GM03348 (cell line): ENCODE measurements around the gene PERCC1.
A peak's percentile ranks its signal among the peaks of the same experiment; 100 is the strongest.

Experiments
- DNase-seq: peaks from one replicate; pipeline ENCODE4 v3.0.0; 2012; ENCODE audit warnings: low spot score

The PERCC1 gene

DNA sequence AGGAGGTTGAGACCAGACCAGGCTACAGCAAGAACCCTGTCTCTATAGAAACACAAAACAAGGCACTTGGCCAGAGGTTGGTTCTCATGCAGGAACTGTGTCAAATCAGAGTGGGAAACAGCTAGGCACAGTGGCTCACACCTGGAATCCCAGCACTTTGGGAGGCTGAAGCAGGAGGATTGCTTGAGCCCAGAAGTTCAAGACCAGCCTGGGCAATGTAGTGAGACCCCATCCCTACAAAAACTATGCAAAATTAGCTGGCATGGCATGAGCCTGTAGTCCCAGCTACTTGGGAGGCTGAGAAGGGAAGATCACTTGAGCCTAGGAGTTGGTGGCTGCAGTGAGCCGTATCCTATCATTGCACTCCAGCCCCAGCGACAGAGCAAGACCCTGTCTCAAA lies 18.0 kb upstream of the PERCC1 start:
- no peak for DNase-seq

DNA sequence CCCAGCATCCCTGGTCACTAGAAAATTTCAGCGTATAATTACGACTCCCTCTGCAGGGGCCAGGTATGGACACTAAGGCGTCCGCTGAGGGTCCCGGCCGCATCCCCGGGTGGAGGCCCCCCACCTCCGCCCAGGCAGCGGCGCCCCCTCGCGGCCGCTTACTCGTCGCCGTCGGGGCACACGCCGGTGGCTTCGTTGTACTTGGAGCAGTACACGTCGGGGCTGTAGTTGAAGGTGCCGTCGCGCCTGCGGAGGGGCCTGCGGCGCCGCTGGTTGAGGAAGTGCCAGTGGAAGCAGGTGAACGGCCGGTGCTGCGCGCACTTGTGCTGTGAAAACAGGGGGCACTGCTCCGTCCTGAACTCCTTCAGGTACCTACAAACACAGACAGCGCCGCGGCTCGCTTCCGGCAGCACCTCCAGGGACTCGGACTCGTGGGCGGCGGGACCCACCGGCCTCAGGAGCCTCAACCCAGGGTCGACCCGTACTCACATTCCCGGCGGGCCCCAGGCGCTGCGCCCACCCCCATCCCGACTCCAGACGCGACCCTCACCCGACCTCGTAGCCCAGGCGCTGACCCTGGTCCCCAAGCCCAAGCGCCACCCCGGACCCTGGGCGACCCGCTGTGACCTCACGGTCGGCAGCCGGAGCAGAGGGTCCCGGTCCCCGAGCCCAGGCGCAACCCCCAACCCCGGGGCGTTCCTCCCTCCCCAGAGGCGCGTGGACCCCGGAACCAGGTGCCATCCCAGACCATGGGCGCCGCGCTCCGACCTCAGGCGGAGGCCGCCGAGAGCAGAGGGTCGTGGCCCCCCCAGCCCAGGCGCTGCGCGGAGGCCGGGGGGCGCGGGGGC lies 17.0 kb upstream of the PERCC1 start:
- peak; percentile 81 for DNase-seq

DNA sequence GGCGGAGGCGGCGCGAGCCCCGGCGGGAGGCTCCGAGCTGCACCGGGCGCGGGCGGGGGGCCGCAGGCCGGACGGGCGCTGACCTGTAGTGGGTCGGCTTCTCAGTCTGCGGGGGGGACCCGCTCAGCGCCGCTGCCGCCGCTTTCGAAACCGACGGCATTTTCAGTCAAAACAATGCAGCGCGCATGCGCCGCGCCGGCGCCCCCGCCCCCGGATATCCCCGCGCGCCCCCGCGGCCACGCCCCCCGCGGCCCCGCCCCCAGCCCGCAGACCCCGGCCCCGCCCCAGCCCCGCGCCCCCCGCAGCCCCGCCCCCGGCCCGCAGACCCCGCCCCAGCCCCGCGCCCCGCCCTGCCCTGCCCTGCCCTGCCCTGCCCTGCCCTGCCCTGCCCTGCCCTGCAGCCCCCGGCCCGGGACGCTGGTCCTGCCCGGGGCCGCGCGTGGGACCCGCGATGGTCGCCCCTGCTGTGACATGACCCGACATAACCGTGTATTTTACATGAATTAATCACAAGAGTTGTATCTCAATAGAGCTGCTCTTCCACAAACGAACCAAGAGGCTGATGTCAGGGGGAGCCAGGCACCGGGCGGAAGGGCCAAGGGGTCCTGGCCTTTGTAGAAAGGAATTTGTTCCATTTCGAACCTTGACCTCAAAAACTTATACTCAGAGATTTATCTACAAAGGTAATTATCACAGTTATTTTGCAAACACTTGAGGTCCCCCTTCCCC lies 16.2 kb upstream of the PERCC1 start, which contains the start of gene UNKL:
Gene UNKL, minus strand, starts transcription at position 173 of the 729 bp plus-strand sequence. Its CDS starts 13 bp downstream, at position 160.
- DNase-seq = peak; percentile 98

DNA sequence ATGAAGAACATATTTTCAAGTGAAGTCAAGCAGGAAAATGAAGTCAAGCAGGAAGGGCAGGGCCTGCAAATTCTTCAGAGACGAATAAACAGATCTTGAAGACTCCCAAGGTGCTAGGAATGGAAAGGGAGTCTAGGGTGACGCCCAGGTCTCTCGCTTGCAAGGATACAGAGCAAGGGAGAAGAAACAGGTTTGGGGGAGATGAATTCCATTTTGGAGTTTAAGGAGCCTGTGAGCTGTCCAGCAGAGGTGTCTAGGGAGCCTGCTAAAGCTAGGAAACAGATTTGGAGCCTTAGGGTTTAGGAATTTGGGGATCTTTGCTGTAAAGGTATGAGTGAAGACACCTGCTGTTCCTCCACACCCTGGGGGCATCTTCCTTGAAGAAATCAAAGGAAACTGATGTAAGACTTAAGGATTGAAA lies 14.3 kb upstream of the PERCC1 start:
- DNase-seq = no peak

DNA sequence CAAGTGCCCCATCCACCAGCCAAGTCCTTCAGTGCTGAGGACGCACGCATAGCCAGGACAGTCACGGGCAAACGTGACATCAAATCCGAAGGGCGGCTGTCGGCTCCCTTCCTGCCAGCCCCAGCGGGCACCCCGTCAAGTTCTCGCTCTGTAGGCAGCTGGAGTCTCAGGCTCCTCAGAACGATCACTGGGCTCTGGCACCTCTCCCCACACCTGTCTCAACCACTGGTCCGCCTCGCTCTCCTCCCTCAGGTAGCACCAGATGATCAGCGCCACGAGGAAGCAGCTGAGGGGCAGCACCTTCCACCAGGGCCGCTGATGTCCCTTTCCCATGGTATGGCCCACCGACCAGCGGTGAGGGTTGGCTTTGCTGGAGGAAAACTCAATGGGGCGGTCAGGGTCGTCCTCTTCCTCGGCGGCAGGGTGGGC lies 10.8 kb upstream of the PERCC1 start:
- no peak for DNase-seq

DNA sequence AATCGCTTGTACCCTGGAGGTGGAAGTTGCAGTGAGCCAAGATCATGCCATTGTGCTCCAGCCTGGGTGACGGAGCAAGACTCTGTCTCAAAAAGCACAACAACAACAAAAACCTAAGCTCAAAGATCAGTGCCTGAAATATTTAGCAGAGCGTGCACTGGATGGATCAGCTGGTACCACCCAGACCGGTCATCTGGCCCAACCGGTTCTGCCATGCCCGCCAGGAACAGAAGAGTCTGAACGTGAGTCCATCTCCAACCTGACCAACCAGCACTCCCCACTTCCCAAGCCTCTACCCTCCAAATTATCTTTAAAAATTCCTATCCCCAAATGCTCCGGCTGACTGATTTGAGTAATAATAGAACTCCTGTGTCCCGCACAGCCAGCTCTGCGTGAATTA lies 8.8 kb upstream of the PERCC1 start:
- DNase-seq = no peak

DNA sequence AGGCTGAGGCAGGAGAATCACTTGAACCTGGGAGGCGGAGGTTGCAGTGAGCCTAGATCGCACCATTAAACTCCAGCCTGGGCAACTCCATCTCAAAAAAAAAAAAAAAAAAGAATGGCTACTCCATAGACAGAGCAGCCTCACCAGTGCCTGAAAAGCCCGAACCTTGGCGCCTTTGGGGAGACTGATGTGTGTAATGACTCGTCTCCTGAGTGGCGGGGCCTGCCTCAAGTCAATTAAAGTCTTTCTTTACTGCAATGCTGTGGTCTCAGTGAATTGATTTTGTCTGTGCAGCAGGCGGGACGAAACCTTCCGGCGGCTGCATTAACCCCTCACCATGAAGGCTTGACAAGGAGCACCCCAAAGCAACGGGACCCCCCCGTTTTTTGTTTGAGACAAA lies 6.8 kb upstream of the PERCC1 start:
- no peak for DNase-seq

DNA sequence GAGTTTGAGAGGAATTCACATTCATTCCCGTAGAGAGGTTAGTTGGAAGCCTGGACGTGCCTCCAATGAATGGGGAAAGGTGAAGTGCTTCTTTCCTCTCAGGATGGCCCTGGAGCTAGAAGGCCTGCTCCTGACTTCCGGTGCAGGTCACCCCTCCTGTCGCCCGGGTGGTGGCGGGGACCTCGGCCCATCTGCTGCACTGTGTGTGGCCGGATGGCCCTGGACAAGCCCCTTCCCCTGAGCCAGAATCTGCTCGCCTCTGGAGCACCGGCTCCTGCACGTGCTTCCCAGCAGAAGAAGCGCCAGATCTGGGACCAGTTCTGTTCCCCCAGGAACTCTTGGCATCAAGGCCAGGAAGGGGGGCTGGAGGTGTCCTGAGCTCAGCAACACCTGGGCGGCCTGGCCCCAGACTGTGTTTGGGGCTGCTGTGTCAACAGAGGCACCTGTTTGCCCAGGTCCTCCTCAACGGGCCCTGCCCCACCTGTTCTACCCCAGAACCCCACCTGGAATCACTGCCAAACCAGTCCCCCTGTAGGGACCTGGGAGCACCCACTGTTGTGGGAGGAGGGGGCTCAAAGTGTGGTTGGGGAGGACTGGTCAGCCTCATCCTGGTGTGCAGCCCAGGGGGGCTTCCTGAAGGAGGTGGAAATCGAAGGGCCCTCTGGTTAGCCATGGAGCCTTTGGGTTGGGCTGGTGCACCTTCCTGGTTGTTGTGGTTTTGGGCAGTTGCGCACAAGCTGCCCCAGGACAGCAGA lies 5.1 kb upstream of the PERCC1 start:
- DNase-seq = no peak

DNA sequence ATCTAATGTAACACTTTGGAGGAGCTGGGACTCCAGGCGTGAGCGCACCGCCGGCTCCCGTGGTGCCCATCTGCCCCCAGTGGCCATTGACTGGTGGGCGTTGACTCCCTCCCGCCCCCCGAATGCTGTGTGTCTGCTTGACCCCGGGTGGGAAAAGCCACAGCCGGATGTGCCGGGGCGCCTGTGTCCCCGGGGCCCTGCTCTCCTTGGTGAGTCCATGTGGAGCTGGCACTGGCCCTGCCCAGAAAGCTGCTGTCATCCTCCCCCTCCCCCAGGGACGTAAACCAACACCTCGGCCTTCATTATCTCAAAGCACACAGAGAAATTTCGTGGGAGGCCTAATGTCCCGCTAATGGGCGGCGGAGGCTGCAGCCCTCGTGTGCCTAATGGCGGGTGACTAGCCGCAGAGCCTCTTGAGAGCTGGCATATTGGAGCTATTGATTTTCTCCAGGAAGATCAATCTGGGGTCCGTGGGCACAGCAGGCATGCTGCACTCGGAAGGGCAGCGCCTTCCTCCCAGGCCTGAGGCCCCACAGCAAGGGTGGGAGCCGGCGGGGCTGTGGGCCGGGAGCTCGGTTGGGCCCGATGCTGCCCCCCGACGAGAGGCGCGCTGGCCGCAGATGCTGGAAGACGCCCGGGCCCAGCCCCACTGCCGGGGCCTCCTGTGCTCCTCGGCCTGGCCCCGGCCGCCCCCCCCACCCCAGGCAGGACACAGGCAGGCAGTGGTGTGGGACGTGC lies 4.0 kb upstream of the PERCC1 start:
- no peak for DNase-seq

DNA sequence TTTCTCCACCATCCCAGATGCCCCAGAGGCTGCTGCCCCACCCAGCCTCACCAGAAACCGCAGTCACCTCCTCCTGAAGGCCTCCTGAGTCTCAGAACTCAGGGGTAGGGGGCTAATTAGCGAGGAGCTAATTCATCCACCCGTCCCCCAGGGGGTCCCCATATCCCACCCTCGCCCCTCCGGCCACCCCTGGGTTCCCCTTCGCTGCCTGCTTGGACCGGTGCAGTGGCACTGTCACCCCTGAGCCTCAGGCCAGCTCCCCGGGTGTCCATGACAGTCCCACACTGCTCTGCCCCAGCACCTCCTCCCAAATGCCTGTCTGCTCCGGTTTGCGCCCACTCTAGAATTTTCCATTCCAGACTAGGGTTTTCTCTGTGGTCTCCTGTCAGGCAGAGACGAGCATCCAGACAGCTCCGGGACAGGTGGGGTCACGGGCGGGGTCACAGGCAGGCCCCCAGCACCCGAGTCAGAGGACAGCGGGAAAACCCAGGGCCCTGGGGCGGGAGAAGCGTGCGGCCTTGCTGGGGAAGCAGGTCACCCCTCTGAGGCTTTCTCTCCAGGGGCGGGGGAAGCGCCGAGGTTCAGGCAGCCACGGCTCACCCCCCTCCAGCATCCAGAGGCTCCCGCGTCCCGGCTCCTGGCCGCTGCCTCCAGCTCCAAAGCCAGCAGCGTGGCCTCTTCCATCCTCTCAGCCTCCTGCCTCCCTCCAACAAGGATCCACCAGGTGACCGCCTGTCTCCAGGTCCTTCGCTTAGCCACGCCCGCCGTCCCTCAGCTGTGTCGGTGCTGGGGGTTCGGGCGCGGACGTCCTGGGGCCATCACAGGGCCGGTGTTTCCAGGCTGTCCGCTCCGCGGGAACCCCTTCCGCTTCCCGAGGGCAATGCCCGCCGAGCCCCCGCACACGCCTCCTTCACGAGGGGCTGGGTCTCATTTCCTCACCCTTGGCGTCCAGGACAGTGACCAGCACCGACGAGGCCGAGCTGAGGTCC lies 3.1 kb upstream of the PERCC1 start:
- no peak for DNase-seq

DNA sequence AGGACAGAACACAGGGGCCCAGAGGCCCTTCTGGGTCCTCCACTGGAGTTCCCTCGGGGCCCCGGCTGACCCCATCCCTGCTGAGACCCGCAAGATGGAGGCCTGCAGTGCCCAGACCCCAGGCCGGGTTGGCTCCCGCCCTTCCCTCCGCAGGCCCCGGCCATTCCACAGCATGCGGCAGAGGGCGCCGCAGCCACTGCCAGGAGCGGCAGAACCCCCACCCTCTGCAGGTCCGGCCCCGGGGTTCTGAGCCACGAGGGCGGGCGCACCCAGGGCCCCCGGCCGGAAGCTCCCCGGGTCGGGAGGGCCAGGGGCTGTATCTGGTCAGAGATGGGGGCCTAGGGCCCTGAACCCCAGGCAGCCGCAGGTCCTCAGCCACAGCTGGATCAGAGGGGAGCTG lies 2.4 kb upstream of the PERCC1 start:
- DNase-seq = no peak

DNA sequence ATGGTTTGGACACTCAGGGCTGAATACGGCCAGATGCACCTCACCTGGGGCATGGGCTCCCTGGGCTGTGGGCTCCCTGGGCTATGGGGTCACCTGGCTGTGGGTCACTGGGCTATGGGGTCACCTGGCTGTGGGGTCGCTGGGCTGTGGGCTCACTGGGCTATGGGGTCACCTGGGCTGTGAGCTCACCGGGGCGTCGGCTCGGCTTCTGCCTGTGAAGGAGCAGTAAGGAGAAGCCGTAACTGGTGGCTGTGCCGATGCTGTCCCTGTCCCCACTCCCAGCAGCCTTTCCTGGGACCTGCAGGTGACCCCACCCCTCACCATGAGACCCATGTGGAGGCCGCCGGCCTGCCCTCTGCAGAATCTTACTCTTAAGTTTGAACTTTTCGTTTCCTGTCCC lies 1.9 kb upstream of the PERCC1 start:
- DNase-seq = no peak

DNA sequence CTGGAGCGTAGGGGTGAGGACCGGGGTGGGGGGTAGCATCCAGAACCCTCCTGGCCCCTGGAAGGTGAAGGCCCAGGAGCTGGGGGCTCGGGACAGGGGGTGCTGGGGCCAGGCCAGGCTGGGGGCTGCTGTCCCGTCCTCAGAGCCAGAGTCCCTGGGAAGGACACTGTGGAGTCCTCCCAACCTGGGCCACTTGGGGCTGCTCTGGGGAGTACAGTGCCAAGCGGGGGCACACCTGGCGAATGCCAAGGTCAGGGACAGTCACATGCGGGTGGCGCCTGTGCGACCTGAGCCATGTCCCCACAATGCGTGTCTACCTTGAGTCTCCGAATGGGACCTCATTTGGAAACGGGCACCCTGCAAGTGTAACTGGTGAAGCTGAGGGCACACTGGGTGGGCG lies 1.2 kb upstream of the PERCC1 start:
- DNase-seq = no peak

DNA sequence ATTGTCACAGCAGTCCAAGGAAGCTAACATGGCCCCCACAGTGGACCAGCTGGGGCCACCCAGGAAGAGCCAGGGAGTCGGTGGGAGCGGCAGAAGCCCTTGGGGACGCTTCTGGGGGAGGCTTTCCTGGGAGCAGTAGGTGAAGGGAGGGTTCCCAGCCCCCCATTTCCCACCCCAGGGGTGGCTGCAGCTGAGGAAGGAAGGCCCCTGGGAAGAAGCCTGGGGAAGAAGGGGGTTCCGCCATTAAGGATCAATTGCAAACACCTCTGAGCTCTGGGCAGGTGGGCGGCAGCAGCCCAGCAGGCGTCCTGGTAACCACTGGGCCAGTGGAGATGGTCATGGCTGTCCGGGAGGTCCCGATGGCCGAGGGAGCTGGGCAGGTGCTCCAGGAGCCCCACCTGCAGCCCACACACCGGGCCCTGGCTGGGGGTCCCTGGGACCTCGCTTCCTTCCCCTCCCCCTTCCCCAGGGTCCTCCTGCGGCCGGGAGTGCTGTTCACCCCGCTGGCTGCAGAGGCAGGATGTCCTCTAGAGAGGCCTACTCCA lies 592 bp upstream of the PERCC1 start:
- DNase-seq = no peak

DNA sequence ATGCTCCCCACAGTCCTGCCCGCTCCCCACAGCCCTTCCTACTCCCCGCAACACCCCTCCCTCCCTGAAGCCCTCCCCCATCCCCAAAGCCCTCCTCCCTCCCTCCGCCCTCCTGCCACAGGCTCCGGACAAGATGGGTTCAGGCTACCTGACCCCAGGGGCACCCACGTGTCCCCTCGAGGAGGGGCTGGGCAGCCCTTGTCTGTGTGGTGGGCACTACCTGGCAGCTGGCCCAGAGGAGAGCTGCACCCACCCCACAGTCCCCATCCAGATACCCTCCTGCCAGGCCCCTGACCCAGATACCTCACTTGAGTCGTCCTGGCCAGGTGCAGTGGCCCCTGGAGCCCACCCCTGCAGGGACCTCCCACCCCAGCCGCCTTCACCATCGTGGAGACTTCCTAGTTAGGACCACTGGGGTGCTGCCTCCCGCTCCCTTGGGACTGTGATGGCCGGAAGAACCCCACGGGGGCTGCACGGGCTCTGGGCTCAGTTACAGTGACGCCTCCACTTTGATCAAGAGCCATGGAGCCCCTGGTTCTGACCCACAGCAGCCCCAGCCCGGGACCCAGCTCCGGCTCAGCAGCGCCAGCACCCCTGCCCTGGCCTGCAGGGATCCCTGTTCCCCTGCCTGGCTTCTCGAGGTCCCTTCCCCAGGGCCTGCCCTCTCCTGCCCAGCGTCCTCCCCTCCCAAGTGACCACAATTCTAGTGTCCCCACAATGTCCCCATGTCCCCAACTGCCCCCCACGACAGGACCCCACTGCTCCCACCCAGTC lies 806 bp downstream of the PERCC1 start:
- no peak for DNase-seq

DNA sequence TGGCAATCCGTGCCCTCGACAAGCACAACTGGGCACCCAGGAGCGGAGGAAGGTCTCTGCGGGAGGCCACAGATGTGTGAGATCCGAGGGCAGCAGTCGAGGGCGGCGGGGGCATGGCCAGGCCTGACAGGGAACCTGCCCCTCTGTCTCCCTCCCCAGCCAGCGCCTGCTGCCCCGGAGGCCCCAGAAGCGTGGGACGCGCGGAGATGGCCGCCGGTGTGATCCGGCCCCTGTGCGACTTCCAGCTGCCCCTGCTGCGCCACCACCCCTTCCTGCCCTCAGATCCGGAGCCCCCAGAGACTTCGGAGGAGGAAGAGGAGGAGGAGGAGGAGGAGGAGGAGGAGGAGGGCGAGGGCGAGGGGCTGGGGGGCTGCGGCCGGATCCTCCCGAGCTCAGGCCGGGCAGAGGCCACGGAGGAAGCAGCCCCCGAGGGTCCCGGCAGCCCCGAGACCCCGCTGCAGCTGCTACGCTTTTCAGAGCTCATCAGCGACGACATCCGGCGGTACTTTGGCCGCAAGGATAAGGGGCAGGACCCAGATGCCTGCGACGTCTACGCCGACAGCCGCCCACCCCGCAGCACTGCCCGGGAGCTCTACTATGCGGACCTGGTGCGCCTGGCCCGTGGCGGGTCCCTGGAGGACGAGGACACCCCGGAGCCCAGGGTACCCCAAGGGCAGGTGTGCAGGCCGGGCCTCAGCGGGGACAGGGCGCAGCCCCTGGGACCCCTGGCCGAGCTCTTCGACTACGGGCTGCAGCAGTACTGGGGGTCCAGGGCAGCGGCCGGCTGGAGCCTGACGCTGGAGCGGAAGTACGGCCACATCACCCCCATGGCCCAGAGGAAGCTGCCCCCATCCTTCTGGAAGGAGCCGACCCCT lies 1.7 kb downstream of the PERCC1 start:
- no peak for DNase-seq

DNA sequence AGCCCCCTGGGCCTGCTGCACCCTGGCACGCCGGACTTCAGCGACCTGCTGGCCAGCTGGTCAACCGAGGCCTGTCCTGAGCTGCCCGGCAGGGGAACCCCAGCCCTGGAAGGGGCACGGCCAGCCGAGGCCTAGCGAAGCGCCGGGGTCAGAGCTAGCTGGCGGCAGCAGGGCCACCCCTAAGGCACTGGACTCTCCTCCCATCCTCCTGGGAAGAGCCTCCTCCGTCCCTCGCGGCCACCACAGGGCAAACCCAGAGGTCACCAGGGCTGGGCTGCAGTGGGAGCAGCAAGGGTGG lies 2.3 kb downstream of the PERCC1 start:
- DNase-seq = no peak

DNA sequence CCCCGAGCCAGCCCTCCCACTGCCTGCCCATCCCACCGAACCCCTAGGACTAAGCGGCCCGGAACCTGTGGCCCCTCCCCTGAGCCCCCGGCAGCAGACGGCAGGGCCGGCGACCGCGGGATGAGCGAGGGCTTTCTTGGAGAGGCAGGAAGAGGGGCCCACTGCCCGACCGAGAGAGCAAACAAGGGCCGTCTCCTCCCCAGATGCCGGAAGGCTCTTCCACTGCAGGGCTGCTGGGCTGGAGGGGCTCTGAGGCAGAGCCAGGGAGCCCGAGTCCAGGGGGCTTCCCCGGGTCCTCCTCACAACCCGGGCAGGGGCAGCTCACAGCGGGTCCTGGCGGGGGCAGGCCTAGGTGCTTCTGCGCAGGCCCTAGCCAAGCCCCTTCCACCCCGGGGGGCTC lies 2.9 kb downstream of the PERCC1 start:
- DNase-seq = no peak
